ENCODE results near the gene FBXL15.

Gene FBXL15

GRCh38 chr10:102457591-102458150, 37.0 kb downstream of the FBXL15 start:
- no peak for DNase-seq (ENCODE audit: low read depth)

GRCh38 chr10:102458656-102459055, 38.0 kb downstream of the FBXL15 start:
- no peak for DNase-seq (ENCODE audit: low read depth)

- no peak for DNase-seq (ENCODE audit: low read depth)
Measured at GRCh38 chr10:102460836-102461186, 40.2 kb downstream of the FBXL15 start.

GRCh38 chr10:102461187-102462054, 40.8 kb downstream of the FBXL15 start:
- peak; percentile 93 for DNase-seq (ENCODE audit: low read depth)

- no peak for DNase-seq (ENCODE audit: low read depth)
Measured at GRCh38 chr10:102462512-102463054, 41.9 kb downstream of the FBXL15 start.

- no peak for DNase-seq (ENCODE audit: low read depth)
Measured at GRCh38 chr10:102463983-102464382, 43.3 kb downstream of the FBXL15 start.

- DNase-seq (ENCODE audit: low read depth) = no peak
Measured at GRCh38 chr10:102465466-102465865, 44.8 kb downstream of the FBXL15 start.

GRCh38 chr10:102467318-102467717, 46.7 kb downstream of the FBXL15 start:
- no peak for DNase-seq (ENCODE audit: low read depth)

GRCh38 chr10:102467971-102468438, 47.4 kb downstream of the FBXL15 start:
- no peak for DNase-seq (ENCODE audit: low read depth)

- DNase-seq (ENCODE audit: low read depth) = no peak
Measured at GRCh38 chr10:102468683-102469082, 48.0 kb downstream of the FBXL15 start.

GRCh38 chr10:102470579-102471546, 50.2 kb downstream of the FBXL15 start:
- DNase-seq (ENCODE audit: low read depth) = no peak

Data from activated T-cell treated with anti-CD3 and anti-CD28 coated beads for 48 hours (primary cell).